Activated T-cell treated with anti-CD3 and anti-CD28 coated beads, Interleukin-2, amount 50 U/mL, for 24 hours (primary cell): Measurements from ENCODE around the gene LEPROT.

Source experiments
- DNase-seq: peaks from one replicate; pipeline ENCODE4 v3.0.0-alpha.2; 2020
- H3K27ac Mint-ChIP-seq: 2 replicates; pipeline ENCODE4 v1.8.0; 2020; ENCODE audit warnings: mild to moderate bottlenecking, mixed read lengths
- H3K27me3 Mint-ChIP-seq: 2 replicates; pipeline ENCODE4 v1.8.0; 2020; ENCODE audit warnings: mixed read lengths
- H3K36me3 Mint-ChIP-seq: 2 replicates; pipeline ENCODE4 v1.8.0; 2020; ENCODE audit warnings: low read depth, mixed read lengths
- H3K4me1 Mint-ChIP-seq: 2 replicates; pipeline ENCODE4 v1.8.0; 2020; ENCODE audit warnings: low read depth, mixed read lengths
- H3K4me3 Mint-ChIP-seq: 2 replicates; pipeline ENCODE4 v1.8.0; 2020; ENCODE audit warnings: mild to moderate bottlenecking, moderate library complexity, mixed read lengths
- H3K9me3 Mint-ChIP-seq: 2 replicates; pipeline ENCODE4 v1.8.0; 2020; ENCODE audit warnings: mixed read lengths

LEPROT gene

GRCh38 chr1:65469126-65469888 is 48.8 kb downstream of the LEPROT start:
- DNase-seq = no peak
- Mint-ChIP-seq H3K36me3 (no peaks in the 10 kb centered on the region), H3K27me3 (no peaks in the 10 kb centered on the region), H3K27ac (no peak overlapping the region), H3K9me3 (peaks cover 2% of the 10 kb centered on the region), H3K4me1 (no peaks in the 10 kb centered on the region), H3K4me3 (no peak overlapping the region)

GRCh38 chr1:65469889-65470340 is 49.4 kb downstream of the LEPROT start:
- no peak overlapping the region for H3K4me3 Mint-ChIP-seq
- H3K36me3 Mint-ChIP-seq = no peaks in the 10 kb centered on the region
- peaks cover 2% of the 10 kb centered on the region for H3K9me3 Mint-ChIP-seq
- H3K4me1 Mint-ChIP-seq = no peaks in the 10 kb centered on the region
- H3K27ac Mint-ChIP-seq = no peak overlapping the region
- no peaks in the 10 kb centered on the region for H3K27me3 Mint-ChIP-seq
- no peak for DNase-seq

DNA sequence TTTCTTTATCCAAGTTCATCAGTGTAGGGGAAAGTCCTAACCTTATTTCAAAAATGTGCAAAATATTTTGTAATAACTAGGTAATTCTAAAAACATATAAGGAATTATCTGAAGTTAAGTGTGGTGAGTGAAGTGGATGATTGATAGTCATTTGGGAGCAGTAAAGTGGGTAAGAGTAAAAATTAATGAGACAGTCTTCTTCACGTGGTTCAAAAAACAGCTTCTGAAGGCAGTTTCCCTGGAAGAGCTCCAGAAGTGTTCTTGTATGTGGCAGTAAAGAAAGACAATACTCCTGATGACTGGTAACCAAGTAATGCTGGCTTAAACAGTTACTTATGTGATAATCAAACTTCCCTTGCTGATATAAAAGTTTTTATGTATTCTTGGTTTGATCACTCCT is 50.3 kb downstream of the LEPROT start:
- no peak for DNase-seq
- Mint-ChIP-seq H3K27ac (no peak overlapping the region), H3K4me1 (no peaks in the 10 kb centered on the region), H3K4me3 (no peak overlapping the region), H3K9me3 (peaks cover under 1% of the 10 kb centered on the region), H3K36me3 (no peaks in the 10 kb centered on the region), H3K27me3 (no peaks in the 10 kb centered on the region)

- Mint-ChIP-seq H3K27me3 (no peaks in the 10 kb centered on the region), H3K36me3 (no peaks in the 10 kb centered on the region), H3K9me3 (no peaks in the 10 kb centered on the region), H3K27ac (no peak overlapping the region), H3K4me3 (no peak overlapping the region), H3K4me1 (no peaks in the 10 kb centered on the region)
- no peak for DNase-seq
These were observed 50.9 kb downstream of the LEPROT start for GRCh38 chr1:65471213-65471833.

- Mint-ChIP-seq H3K4me1 (no peaks in the 10 kb centered on the region), H3K36me3 (no peaks in the 10 kb centered on the region), H3K9me3 (no peaks in the 10 kb centered on the region), H3K27me3 (no peaks in the 10 kb centered on the region), H3K27ac (no peak overlapping the region), H3K4me3 (no peak overlapping the region)
- no peak for DNase-seq
These were observed 51.4 kb downstream of the LEPROT start for GRCh38 chr1:65471861-65472332.

DNA sequence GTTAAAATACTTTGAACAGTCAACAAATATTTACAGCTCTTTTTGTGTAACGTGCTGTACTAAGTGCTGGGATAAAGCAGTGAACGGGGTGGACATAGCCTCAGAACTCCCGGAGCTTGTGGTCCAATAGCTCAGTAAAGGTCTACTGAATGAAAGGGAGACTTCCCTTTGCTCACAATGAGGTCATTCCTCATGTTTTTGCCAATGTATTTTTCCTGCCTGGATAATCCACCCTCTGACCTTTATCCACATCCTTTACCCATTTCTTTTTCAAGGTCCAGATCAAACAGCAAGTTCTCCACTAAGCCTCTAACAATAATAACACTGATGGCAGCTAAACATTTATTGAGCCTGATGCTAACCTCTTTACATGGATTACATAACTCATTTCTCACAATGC is 55.9 kb downstream of the LEPROT start:
- no peak for DNase-seq
- Mint-ChIP-seq H3K9me3 (no peaks in the 10 kb centered on the region), H3K4me3 (no peak overlapping the region), H3K27me3 (no peaks in the 10 kb centered on the region), H3K4me1 (no peaks in the 10 kb centered on the region), H3K27ac (no peak overlapping the region), H3K36me3 (no peaks in the 10 kb centered on the region)

GRCh38 chr1:65477414-65478378 is 57.2 kb downstream of the LEPROT start:
- Mint-ChIP-seq H3K4me3 (no peak overlapping the region), H3K36me3 (no peaks in the 10 kb centered on the region), H3K27me3 (no peaks in the 10 kb centered on the region), H3K9me3 (no peaks in the 10 kb centered on the region), H3K4me1 (no peaks in the 10 kb centered on the region), H3K27ac (no peak overlapping the region)
- no peak for DNase-seq

- DNase-seq = no peak
- Mint-ChIP-seq H3K9me3 (no peaks in the 10 kb centered on the region), H3K36me3 (no peaks in the 10 kb centered on the region), H3K27ac (no peak overlapping the region), H3K27me3 (no peaks in the 10 kb centered on the region), H3K4me3 (no peak overlapping the region), H3K4me1 (no peaks in the 10 kb centered on the region)
These were observed 58.0 kb downstream of the LEPROT start for GRCh38 chr1:65478379-65479026.

DNA sequence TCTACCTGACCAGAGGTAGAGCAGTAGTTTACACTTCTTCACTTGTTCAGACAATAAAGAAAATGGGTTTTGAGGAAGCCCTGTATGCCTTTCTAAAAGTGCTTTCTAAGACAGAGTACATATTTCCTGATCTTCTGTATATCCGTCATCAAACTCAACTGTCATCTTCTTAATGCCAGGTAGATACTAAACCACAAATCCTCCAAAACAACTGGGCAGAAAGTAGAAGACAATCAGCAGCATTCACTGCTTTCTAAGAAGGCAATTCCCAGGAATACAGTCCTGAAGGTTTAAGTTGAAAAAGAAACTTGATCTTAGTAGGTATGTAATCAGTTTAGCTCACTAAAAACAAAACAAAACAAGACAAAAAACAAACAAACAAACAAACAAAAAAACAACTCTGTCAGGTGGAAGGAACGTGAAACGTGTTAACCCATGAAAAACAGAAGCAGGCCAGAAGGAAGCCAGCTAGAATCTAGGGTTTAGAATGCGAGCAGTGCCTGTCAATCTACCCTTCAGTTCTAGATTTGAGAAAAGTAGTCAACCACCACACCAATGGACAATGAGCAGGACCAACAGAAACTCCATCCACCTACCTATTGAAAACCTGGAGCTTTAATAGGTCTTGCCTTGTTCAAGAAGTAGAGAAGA is 59.2 kb downstream of the LEPROT start:
- no peak for DNase-seq
- Mint-ChIP-seq H3K4me1 (no peaks in the 10 kb centered on the region), H3K9me3 (no peaks in the 10 kb centered on the region), H3K36me3 (no peaks in the 10 kb centered on the region), H3K27me3 (no peaks in the 10 kb centered on the region), H3K27ac (no peak overlapping the region), H3K4me3 (no peak overlapping the region)

DNA sequence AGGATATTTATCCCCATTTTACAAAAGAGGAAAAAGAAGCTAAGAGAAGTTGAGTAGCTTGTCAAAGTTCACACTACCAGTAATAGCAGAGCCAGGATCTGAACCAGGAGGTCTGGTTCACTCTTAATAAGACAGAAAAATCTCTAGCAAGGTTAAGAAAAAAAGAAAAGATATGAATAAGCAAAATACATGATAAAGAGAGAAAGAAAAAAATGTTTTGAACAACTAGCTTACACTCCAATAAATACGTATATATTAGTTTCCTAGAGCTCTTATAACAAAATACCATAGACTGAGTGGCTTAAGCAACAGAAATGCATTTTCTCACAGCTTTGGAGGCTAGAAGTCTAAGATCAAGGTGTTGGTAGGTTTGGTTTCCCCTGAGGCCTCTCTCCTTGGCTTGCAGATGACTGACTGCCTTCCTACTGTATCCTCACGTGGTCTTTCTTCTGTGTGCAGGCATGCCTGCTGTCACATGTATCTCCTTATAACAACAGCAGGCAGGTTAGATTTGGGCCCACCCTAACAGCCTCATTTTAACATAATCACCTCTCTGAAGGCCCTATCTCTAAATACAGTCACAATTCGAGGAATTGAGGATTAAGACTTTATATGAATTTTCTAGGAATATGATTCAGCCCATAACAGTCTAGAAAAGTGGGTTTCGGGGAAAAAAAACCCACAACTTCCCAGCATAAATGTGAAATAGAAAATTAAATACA is 60.4 kb downstream of the LEPROT start:
- H3K4me3 Mint-ChIP-seq = no peak overlapping the region
- H3K27ac Mint-ChIP-seq = no peak overlapping the region
- no peaks in the 10 kb centered on the region for H3K27me3 Mint-ChIP-seq
- no peaks in the 10 kb centered on the region for H3K9me3 Mint-ChIP-seq
- H3K36me3 Mint-ChIP-seq = no peaks in the 10 kb centered on the region
- H3K4me1 Mint-ChIP-seq = no peaks in the 10 kb centered on the region
- DNase-seq = no peak

DNA sequence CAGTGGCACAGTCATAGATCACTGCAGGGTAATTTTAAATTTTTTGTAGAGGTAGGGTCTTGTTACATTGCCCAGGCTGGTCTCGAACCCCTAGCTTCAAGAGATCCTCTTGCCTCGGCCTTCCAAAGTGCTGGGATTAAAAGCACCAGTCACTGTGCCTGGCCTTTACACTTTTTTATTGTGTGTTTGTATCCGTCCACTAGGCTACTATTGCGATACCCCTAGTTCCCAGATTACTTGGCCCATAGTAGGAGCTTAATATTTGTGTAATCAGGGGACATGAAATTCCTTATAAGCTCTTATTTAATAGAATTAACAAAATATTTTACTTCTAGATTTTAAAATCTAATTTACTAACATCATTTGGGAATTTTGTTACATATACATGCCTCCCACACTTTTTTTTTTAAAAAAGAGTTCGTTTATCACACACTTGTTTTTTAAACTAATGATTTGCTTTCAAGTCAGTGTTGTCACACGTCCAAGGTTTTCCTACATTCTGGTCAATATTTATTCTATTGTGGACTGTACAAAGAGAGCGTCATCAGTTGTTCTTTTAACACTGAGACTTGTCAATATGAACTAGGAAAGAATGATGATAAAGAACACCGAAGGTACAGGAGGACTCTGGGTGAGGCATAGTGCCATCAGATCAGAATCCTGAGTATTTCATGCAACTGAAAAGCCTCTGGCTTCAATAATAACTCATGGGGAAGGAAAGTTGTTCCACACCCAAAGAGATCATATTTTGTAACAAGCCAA is 63.7 kb downstream of the LEPROT start:
- no peaks in the 10 kb centered on the region for H3K9me3 Mint-ChIP-seq
- DNase-seq = no peak
- no peak overlapping the region for H3K4me3 Mint-ChIP-seq
- H3K27ac Mint-ChIP-seq = no peak overlapping the region
- no peaks in the 10 kb centered on the region for H3K4me1 Mint-ChIP-seq
- no peaks in the 10 kb centered on the region for H3K36me3 Mint-ChIP-seq
- H3K27me3 Mint-ChIP-seq = no peaks in the 10 kb centered on the region
